DOHH2 (cell line): ENCODE data around the gene NEU3.

ENCODE experiments used
- H3F3A ChIP-seq: fragments of 200-600 bp; sonication (generic), shearing (Covaris generic); 2 replicates; pipeline ENCODE4 v1.6.0; 2016; ENCODE audit warnings: antibody characterized with exemption, mild to moderate bottlenecking; ENCODE audit not compliant: control insufficient read depth, insufficient read depth
- H3K27ac ChIP-seq: fragments of 200-600 bp; sonication (generic); 2 replicates; pipeline ENCODE4 v1.5.1; 2014; ENCODE audit warnings: low read depth, mild to moderate bottlenecking, low read length, moderate library complexity
- H3K27me3 ChIP-seq: fragments of 200-600 bp; sonication (generic); 2 replicates; pipeline ENCODE4 v1.6.1; 2014; ENCODE audit warnings: mild to moderate bottlenecking, low read length, mixed read lengths; ENCODE audit not compliant: control insufficient read depth
- H3K36me3 ChIP-seq: fragments of 200-600 bp; sonication (generic); 2 replicates; pipeline ENCODE4 v1.6.1; 2014; ENCODE audit warnings: mild to moderate bottlenecking, low read length, moderate library complexity, mixed read lengths; ENCODE audit not compliant: control insufficient read depth
- H3K4me1 ChIP-seq: fragments of 200-600 bp; sonication (generic); 2 replicates; pipeline ENCODE4 v1.6.1; 2014; ENCODE audit warnings: mild to moderate bottlenecking, low read length, mixed read lengths; ENCODE audit not compliant: control insufficient read depth
- H3K4me2 ChIP-seq: fragments of 200-600 bp; sonication (generic); 2 replicates; pipeline ENCODE4 v1.6.0; 2014; ENCODE audit warnings: mild to moderate bottlenecking, low read length, moderate library complexity
- H3K4me3 ChIP-seq: fragments of 200-600 bp; sonication (generic); 2 replicates; pipeline ENCODE4 v1.5.1; 2014; ENCODE audit warnings: mild to moderate bottlenecking, low read length, mixed read lengths
- H3K79me2 ChIP-seq: fragments of 200-600 bp; sonication (generic); 2 replicates; pipeline ENCODE4 v1.6.1; 2014; ENCODE audit warnings: mild to moderate bottlenecking, low read length, mixed read lengths; ENCODE audit not compliant: control insufficient read depth
- H3K9me2 ChIP-seq: fragments of 200-600 bp; sonication (generic); replicated peaks from 2 replicates; pipeline ENCODE4 v1.6.1; 2014; ENCODE audit warnings: mild to moderate bottlenecking, low read length, mixed read lengths; ENCODE audit not compliant: control insufficient read depth
- H3K9me3 ChIP-seq: fragments of 200-600 bp; sonication (generic); 2 replicates; pipeline ENCODE4 v1.6.1; 2014; ENCODE audit warnings: antibody characterized with exemption, low read length, mixed read lengths; ENCODE audit not compliant: control insufficient read depth, insufficient read depth
- H4K20me1 ChIP-seq: fragments of 200-600 bp; sonication (generic); 2 replicates; pipeline ENCODE4 v1.6.0; 2014; ENCODE audit warnings: low read depth, mild to moderate bottlenecking, antibody characterized with exemption, low read length, moderate library complexity; ENCODE audit not compliant: control insufficient read depth, insufficient read depth
- CTCF ChIP-seq: fragments of 200-600 bp; sonication (generic); IDR thresholded peaks from one replicate; pipeline ENCODE4 v1.5.1; 2014; ENCODE audit warnings: antibody characterized with exemption, mild to moderate bottlenecking, low read depth, low read length; ENCODE audit not compliant: poor library complexity, severe bottlenecking
- EZH2phosphoT487 ChIP-seq: fragments of 200-600 bp; sonication (generic); IDR thresholded peaks from 2 replicates; pipeline ENCODE4 v1.6.1; 2017; ENCODE audit warnings: borderline replicate concordance, mild to moderate bottlenecking, antibody characterized with exemption, low read length, moderate library complexity, mixed read lengths

NEU3 gene

GRCh38 chr11:75031224-75031753, 42.6 kb downstream of the NEU3 start:
- H3F3A ChIP-seq, result no peaks in the 10 kb centered on the region
- no peak overlapping the region for H3K4me3 ChIP-seq
- H3K4me1 ChIP-seq, result no peaks in the 10 kb centered on the region
- H3K9me3 ChIP-seq, result no peaks in the 10 kb centered on the region
- H3K36me3 ChIP-seq, result no peaks in the 10 kb centered on the region
- H3K27me3 ChIP-seq, result no peaks in the 10 kb centered on the region
- TF ChIP-seq EZH2phosphoT487 (no peak), CTCF (no peak)
- no peaks in the 10 kb centered on the region for H4K20me1 ChIP-seq
- no peaks in the 10 kb centered on the region for H3K79me2 ChIP-seq
- H3K9me2 ChIP-seq, result no peaks in the 10 kb centered on the region
- no peak overlapping the region for H3K27ac ChIP-seq
- no peak overlapping the region for H3K4me2 ChIP-seq

GRCh38 chr11:75031771-75032549, 43.2 kb downstream of the NEU3 start:
- H3K27ac ChIP-seq, result no peak overlapping the region
- H3K36me3 ChIP-seq, result no peaks in the 10 kb centered on the region
- peak; percentile 88 for TF ChIP-seq CTCF
- TF ChIP-seq EZH2phosphoT487, result no peak
- H3K79me2 ChIP-seq, result no peaks in the 10 kb centered on the region
- H3K9me2 ChIP-seq, result no peaks in the 10 kb centered on the region
- H3F3A ChIP-seq, result no peaks in the 10 kb centered on the region
- H3K4me2 ChIP-seq, result no peak overlapping the region
- no peak overlapping the region for H3K4me3 ChIP-seq
- no peaks in the 10 kb centered on the region for H3K9me3 ChIP-seq
- no peaks in the 10 kb centered on the region for H4K20me1 ChIP-seq
- no peaks in the 10 kb centered on the region for H3K4me1 ChIP-seq
- H3K27me3 ChIP-seq, result no peaks in the 10 kb centered on the region

- no peaks in the 10 kb centered on the region for H3K9me2 ChIP-seq
- no peak overlapping the region for H3K4me2 ChIP-seq
- H3K9me3 ChIP-seq, result no peaks in the 10 kb centered on the region
- H3F3A ChIP-seq, result no peaks in the 10 kb centered on the region
- H3K4me3 ChIP-seq, result no peak overlapping the region
- no peaks in the 10 kb centered on the region for H4K20me1 ChIP-seq
- TF ChIP-seq EZH2phosphoT487 (no peak), CTCF (no peak)
- H3K27me3 ChIP-seq, result no peaks in the 10 kb centered on the region
- no peak overlapping the region for H3K27ac ChIP-seq
- H3K4me1 ChIP-seq, result no peaks in the 10 kb centered on the region
- no peaks in the 10 kb centered on the region for H3K36me3 ChIP-seq
- H3K79me2 ChIP-seq, result no peaks in the 10 kb centered on the region
Observed at GRCh38 chr11:75032550-75032935, 43.8 kb downstream of the NEU3 start.
